Activated naive CD8-positive, alpha-beta T cell (primary cell): ENCODE data around the gene WHRN.

Experiments
- H3K27ac Mint-ChIP-seq: one replicate; pipeline ENCODE4 v1.8.0; 2021; ENCODE audit warnings: mixed read lengths
- H3K27me3 Mint-ChIP-seq: one replicate; pipeline ENCODE4 v1.8.0; 2021; ENCODE audit warnings: mixed read lengths
- H3K36me3 Mint-ChIP-seq: one replicate; pipeline ENCODE4 v1.8.0; 2021; ENCODE audit warnings: mixed read lengths
- H3K4me1 Mint-ChIP-seq: one replicate; pipeline ENCODE4 v1.8.0; 2021; ENCODE audit warnings: low read depth, mixed read lengths
- H3K4me3 Mint-ChIP-seq: one replicate; pipeline ENCODE4 v1.8.0; 2021; ENCODE audit warnings: mild to moderate bottlenecking, mixed read lengths
- H3K9me3 Mint-ChIP-seq: one replicate; pipeline ENCODE4 v1.8.0; 2021; ENCODE audit warnings: low read depth, mixed read lengths

Gene WHRN

DNA sequence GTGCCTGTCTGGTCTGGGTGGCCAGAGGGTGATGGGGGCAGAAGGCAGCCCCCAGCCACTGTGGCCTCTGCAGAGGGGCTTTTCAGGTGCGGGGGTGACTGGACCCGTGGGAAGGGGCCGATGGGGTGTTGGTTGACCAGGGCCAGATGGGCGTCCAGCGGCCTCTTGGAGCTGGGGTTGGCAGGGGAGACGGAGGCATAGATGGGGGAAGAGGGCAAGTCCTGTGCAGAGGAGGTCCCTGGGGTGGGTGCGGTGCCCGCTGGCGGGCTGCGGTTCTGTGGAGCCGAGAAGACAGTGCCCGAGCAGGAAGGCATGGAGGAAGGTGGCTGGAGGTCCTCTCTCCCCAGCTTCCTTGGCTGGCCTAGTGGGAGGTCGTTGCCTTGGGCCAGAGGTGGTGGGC, 98.8 kb downstream of the WHRN start:
- no peak overlapping the region for H3K27ac Mint-ChIP-seq

GRCh38 chr9:114405294-114406034, 99.8 kb downstream of the WHRN start:
- H3K9me3 Mint-ChIP-seq = no peaks in the 10 kb centered on the region
- peaks cover 4% of the 10 kb centered on the region for H3K4me1 Mint-ChIP-seq
- no peak overlapping the region for H3K27ac Mint-ChIP-seq
- no peaks in the 10 kb centered on the region for H3K27me3 Mint-ChIP-seq
- H3K4me3 Mint-ChIP-seq = no peak overlapping the region
- no peaks in the 10 kb centered on the region for H3K36me3 Mint-ChIP-seq

More for the DNA sequence above, 98.8 kb downstream of the WHRN start:
- no peaks in the 10 kb centered on the region for H3K27me3 Mint-ChIP-seq
- H3K4me1 Mint-ChIP-seq = peaks cover 4% of the 10 kb centered on the region
- H3K36me3 Mint-ChIP-seq = no peaks in the 10 kb centered on the region
- no peaks in the 10 kb centered on the region for H3K9me3 Mint-ChIP-seq
- H3K4me3 Mint-ChIP-seq = no peak overlapping the region

GRCh38 chr9:114404531-114404930, 100.7 kb downstream of the WHRN start:
- Mint-ChIP-seq H3K4me1 (peaks cover 4% of the 10 kb centered on the region), H3K27ac (no peak overlapping the region), H3K4me3 (no peak overlapping the region), H3K36me3 (no peaks in the 10 kb centered on the region), H3K27me3 (no peaks in the 10 kb centered on the region), H3K9me3 (no peaks in the 10 kb centered on the region)

DNA sequence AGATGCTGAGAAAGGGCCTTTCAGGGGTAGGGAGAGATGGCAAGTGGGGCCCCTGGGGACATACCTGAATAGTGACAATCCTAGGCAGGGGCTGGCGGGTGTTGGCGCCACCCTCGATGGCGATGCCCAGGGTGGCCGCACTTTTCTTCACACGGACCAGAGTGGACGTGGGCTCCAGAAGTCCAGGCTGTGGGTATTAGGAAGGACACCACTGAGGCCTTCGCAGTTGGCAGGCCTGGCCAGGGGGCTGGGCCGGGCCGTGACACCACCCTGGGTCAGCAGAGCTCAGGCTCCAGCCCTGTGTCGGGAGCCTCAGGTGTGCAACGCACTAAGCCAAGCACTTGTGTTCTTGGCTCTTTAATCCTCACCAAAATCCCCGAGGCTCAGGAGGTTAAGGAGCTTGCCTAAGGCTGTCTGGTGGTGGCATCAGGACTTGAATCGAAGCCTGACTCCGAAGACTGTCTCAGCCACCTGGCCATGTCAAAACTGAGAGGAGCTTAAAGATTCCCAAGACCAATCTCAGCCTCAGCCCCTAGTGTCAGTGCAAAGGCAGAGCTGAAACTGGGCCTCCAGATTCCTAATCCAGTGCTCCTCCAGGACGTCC, 102.0 kb downstream of the WHRN start:
- H3K4me3 Mint-ChIP-seq = no peak overlapping the region
- no peaks in the 10 kb centered on the region for H3K27me3 Mint-ChIP-seq
- H3K27ac Mint-ChIP-seq = no peak overlapping the region
- peaks cover 4% of the 10 kb centered on the region for H3K4me1 Mint-ChIP-seq
- H3K36me3 Mint-ChIP-seq = no peaks in the 10 kb centered on the region
- H3K9me3 Mint-ChIP-seq = no peaks in the 10 kb centered on the region

- H3K9me3 Mint-ChIP-seq = no peaks in the 10 kb centered on the region
- H3K4me3 Mint-ChIP-seq = no peak overlapping the region
- no peak overlapping the region for H3K27ac Mint-ChIP-seq
- H3K36me3 Mint-ChIP-seq = peaks cover 2% of the 10 kb centered on the region
- no peaks in the 10 kb centered on the region for H3K27me3 Mint-ChIP-seq
- H3K4me1 Mint-ChIP-seq = peaks cover 18% of the 10 kb centered on the region
Measured at GRCh38 chr9:114401344-114401743, 103.9 kb downstream of the WHRN start.

- Mint-ChIP-seq H3K36me3 (peaks cover 2% of the 10 kb centered on the region), H3K27ac (no peak overlapping the region), H3K27me3 (no peaks in the 10 kb centered on the region), H3K4me1 (peaks cover 24% of the 10 kb centered on the region), H3K4me3 (no peak overlapping the region), H3K9me3 (no peaks in the 10 kb centered on the region)
Measured at GRCh38 chr9:114400772-114401171, 104.5 kb downstream of the WHRN start.

GRCh38 chr9:114400219-114400618, 105.1 kb downstream of the WHRN start:
- H3K27me3 Mint-ChIP-seq = no peaks in the 10 kb centered on the region
- H3K36me3 Mint-ChIP-seq = peaks cover 2% of the 10 kb centered on the region
- peaks cover 25% of the 10 kb centered on the region for H3K4me1 Mint-ChIP-seq
- no peak overlapping the region for H3K27ac Mint-ChIP-seq
- H3K4me3 Mint-ChIP-seq = no peak overlapping the region
- no peaks in the 10 kb centered on the region for H3K9me3 Mint-ChIP-seq

DNA sequence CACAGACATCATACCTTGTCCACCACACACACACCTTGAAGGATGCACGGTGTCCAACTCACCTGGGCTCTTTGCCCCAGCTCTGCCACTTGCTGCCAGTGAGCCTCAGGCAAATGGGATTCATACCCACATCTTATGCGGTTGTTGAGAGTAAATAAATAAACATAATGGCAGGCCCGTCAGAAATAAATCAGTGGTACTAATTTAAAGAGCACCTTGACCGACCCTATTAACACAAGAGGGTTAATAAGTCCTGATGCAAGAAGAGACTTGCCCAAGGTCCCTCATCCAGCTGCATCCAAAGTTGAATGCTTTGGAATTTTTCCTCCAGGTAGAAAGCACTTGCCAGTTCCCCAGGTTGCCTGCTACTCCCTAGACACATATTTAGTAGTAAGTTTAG, 105.9 kb downstream of the WHRN start:
- no peak overlapping the region for H3K4me3 Mint-ChIP-seq
- H3K36me3 Mint-ChIP-seq = peaks cover 2% of the 10 kb centered on the region
- peaks cover 34% of the 10 kb centered on the region for H3K4me1 Mint-ChIP-seq
- no peaks in the 10 kb centered on the region for H3K27me3 Mint-ChIP-seq
- H3K27ac Mint-ChIP-seq = no peak overlapping the region
- no peaks in the 10 kb centered on the region for H3K9me3 Mint-ChIP-seq

- Mint-ChIP-seq H3K9me3 (no peaks in the 10 kb centered on the region), H3K36me3 (peaks cover 2% of the 10 kb centered on the region), H3K4me3 (peak overlapping the region; percentile 96), H3K27ac (peak overlapping the region; percentile 88), H3K27me3 (no peaks in the 10 kb centered on the region), H3K4me1 (peaks cover 44% of the 10 kb centered on the region)
Measured at GRCh38 chr9:114397848-114398605, 107.2 kb downstream of the WHRN start.

GRCh38 chr9:114397219-114397847, 107.9 kb downstream of the WHRN start:
- no peaks in the 10 kb centered on the region for H3K27me3 Mint-ChIP-seq
- H3K27ac Mint-ChIP-seq = peak overlapping the region; percentile 88
- H3K4me3 Mint-ChIP-seq = peak overlapping the region; percentile 96
- no peaks in the 10 kb centered on the region for H3K9me3 Mint-ChIP-seq
- peaks cover 51% of the 10 kb centered on the region for H3K4me1 Mint-ChIP-seq
- peaks cover 2% of the 10 kb centered on the region for H3K36me3 Mint-ChIP-seq

- Mint-ChIP-seq H3K4me3 (peak overlapping the region; percentile 96), H3K36me3 (peaks cover 2% of the 10 kb centered on the region), H3K27ac (peak overlapping the region; percentile 88), H3K27me3 (no peaks in the 10 kb centered on the region), H3K9me3 (no peaks in the 10 kb centered on the region), H3K4me1 (peaks cover 57% of the 10 kb centered on the region)
Measured at GRCh38 chr9:114396558-114397218, 108.6 kb downstream of the WHRN start.

- Mint-ChIP-seq H3K36me3 (peaks cover 2% of the 10 kb centered on the region), H3K27ac (peak overlapping the region; percentile 89), H3K4me3 (peak overlapping the region; percentile 96), H3K9me3 (no peaks in the 10 kb centered on the region), H3K27me3 (no peaks in the 10 kb centered on the region), H3K4me1 (peaks cover 64% of the 10 kb centered on the region)
Measured at GRCh38 chr9:114395768-114396167, 109.5 kb downstream of the WHRN start.

GRCh38 chr9:114395334-114395617, 110.0 kb downstream of the WHRN start:
- Mint-ChIP-seq H3K4me1 (peaks cover 69% of the 10 kb centered on the region), H3K27me3 (no peaks in the 10 kb centered on the region), H3K36me3 (peaks cover 3% of the 10 kb centered on the region), H3K4me3 (peak overlapping the region; percentile 96), H3K27ac (peak overlapping the region; percentile 89), H3K9me3 (no peaks in the 10 kb centered on the region)

- Mint-ChIP-seq H3K4me3 (peak overlapping the region; percentile 96), H3K27ac (peak overlapping the region; percentile 89), H3K4me1 (peaks cover 74% of the 10 kb centered on the region), H3K36me3 (peaks cover 3% of the 10 kb centered on the region), H3K27me3 (no peaks in the 10 kb centered on the region), H3K9me3 (no peaks in the 10 kb centered on the region)
Measured at GRCh38 chr9:114394523-114395333, 110.5 kb downstream of the WHRN start.
